HG03108 (cell line): ENCODE measurements around the gene MYO1D.
"Not testable (repeated sequence)": the region's sequence is repeated elsewhere in the genome, so short reads cannot be mapped to it uniquely, and the experiment has no call there.

Experiments used
- ATAC-seq: cut with Tn5 transposase; IDR thresholded peaks from one replicate; pipeline ENCODE4 v1.9.1; 2021; ENCODE audit warnings: moderate library complexity; ENCODE audit not compliant: unreplicated experiment

Gene MYO1D

DNA sequence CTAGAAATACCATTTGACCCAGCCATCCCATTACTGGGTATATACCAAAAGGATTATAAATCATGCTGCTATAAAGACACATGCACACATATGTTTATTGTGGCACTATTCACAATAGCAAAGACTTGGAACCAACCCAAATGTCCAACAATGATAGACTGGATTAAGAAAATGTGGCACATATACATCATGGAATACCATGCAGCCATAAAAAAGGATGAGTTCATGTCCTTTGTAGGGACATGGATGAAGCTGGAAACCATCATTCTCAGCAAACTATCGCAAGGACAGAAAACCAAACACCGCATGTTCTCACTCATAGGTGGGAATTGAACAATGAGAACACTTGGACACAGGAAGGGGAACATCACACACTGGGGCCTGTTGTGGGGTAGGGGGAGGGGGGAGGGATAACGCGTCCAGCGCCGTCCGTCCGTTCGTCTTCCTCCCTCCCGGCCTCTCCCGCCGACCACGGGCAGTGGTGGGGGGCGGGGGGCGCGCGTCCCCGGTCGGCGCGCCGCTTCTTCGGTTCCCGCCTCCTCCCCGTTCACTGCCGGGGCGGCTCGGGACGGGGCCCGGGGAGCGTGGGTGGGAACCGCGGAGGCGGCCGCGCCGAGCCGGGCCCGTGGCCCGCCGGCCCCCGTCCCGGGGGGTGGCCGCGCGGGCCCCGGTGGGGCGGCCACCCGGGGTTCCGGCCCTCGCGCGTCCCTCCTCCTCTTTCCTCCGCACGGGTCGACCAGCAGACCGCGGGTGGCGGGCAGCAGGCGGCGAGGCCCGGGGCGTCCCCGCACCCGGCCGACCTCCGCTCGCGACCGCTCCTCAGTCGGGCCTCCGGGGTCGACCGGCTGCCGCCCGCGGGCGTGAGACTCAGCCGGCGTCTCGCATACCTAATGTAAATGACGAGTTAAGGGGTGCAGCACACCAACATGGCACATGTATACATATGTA, 54.7 kb downstream of the MYO1D start:
- ATAC-seq: not testable (repeated sequence)

- ATAC-seq: no peak
These were observed 56.5 kb downstream of the MYO1D start for GRCh38 chr17:32820440-32820839.

DNA sequence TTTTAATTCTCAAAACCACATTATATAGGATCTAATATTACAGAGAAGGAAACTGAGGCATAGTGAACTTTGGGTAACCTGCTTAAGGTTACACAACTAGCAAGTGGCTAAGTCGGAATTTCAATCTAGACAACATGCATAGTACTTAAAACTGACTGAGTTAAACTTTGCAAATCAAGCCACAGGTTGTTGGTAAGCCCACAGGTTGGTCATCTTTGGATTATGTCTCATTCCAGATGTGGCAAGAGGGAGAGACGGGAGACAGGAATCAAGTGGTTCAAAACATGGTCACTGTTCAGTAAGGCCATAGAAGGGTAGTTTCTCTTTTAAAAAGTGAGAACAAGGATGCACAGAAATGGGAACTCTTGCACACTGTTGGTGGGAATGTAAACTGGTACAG, 57.1 kb downstream of the MYO1D start:
- no peak for ATAC-seq

- ATAC-seq: no peak
These were observed 57.9 kb downstream of the MYO1D start for GRCh38 chr17:32819035-32819434.

DNA sequence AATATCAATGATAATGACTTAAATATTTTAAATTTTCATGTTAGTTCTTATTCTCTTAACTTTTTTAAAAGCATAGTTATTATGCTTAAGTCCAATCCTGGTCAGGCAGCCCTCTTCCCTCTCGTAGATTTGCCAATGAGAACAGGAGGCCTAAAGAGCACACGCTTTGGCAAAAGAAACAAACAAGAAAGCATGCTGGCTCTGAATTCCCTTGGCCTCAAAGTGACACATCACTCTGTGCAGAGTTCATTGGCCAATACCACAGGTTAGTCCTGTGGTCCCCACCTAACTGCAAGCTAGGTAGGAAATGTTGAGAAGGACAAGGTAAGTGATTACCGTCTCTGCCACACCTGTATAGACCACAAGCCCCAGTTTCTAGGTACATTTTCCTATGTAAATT, 61.5 kb downstream of the MYO1D start:
- no peak for ATAC-seq

- ATAC-seq: no peak
These were observed 62.1 kb downstream of the MYO1D start for GRCh38 chr17:32814836-32815235.

DNA sequence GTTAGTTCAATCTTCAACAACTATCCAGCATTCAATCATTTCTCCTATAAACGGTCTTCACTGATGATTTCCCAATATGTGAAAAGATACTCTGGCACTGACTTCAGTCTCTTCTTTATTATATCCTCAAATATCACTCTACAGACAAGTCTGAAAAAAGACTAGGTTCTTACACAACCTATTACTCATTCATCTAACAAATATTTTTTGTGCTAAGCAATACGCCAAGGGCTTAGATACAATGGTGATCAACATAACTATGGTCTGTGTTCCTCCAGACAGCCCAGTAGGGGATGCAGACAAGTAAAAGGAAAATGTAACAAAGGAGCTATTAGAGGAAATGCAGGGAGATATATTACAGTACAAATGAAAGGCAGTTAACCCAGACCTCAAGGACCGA, 63.9 kb downstream of the MYO1D start:
- ATAC-seq: no peak

DNA sequence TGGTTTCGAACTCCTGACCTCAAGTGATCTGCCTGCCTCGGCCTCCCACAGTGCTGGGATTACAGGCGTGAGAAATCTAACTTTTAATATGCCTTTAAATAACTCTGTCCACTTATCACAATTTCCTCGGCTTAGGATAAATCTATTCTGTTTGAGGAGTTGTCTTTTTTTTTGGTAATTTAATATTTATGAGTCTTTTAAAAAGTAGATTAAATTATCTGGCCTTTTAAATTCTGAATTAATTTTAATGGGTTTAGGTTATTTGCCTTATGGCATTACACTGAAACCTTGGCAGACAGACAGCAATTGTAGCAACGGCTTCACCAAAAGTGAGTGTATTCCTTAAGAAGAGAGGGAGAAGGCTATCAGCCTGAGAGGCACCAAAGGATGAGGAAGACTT, 66.2 kb downstream of the MYO1D start:
- no peak for ATAC-seq

- no peak for ATAC-seq
These were observed 69.3 kb downstream of the MYO1D start for GRCh38 chr17:32807577-32807976.

- no peak for ATAC-seq
These were observed 70.3 kb downstream of the MYO1D start for GRCh38 chr17:32806646-32807045.

DNA sequence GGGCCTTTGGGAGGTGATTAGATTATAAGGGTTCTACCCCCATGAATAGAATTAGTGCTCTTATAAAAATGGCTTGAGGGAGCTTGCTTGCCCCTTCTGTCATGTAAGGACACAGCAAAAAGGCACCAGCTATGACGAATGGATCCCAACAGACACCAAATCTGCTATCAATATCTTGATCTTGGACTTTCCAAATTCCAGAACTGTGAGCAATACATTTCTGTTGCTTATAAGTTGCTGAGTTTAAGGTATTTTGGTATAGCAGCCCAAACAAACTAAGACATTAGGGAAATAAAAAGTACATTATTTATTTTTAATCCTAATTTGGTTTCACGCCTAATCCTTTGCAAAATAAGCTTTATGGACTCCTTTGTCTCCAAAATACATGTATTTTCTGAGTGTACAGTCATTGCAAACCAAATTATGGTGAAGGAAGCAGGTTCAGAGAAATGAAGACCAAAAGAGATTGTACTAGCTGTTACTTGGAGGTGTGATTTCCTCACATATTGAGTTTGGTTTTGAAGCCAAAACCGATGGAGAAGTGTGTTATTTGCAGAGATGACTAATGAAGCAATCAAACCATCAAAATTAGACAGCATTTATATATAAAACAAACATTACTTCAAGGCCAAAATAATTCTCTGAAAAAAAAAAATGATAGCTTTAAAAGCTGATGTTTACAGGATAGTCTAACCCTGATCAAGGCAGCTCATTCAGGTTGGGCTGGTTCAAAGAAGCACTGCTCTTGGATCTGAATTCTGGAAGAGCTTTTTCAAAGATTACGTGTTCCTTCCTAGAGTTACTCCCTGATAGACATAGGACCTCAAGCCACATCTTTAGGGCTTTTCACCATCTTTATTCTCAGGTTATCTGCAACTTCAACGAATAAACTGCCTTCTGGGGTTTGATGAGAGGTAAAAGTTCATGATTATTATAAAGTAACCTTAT, 71.6 kb downstream of the MYO1D start:
- ATAC-seq: no peak

DNA sequence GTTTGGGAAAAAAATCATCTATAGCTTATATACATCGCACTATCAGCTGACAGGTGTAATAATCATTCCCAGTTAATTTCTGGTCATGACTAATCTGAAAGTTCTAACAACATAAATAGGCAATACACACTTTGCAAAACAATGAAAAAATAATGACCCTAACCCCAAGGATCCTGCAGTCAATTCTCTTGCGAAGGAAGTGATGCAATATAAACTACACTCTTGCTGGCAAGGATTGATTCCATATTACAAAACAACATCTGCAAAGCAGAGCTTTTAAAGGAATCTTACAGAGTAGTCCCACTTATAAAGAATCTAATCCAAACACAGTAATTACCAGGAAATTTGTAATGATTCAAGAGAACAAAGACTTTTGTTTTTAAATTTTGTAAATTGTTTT, 73.4 kb downstream of the MYO1D start:
- no peak for ATAC-seq

- no peak for ATAC-seq
These were observed 74.6 kb downstream of the MYO1D start for GRCh38 chr17:32802306-32802705.

GRCh38 chr17:32801641-32802040, 75.3 kb downstream of the MYO1D start:
- no peak for ATAC-seq

DNA sequence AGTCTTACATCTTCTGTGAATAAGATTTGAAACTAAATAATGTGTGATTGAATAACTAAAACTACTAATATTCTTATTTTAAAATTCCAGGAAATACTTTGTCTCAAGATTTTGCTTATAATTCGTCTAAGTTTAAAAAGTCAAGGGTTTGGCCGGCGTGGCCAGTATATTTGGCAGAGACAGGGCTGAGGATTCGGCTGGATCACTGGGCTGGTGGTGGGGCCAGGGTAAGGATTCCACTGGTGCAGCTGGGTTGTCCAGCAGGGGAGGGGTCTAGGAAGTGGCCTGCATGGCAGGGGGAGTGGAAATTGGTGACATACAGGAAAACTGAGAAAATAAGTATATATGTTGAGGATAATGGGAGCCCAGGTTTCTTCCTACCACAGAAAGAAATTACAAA, 75.7 kb downstream of the MYO1D start:
- ATAC-seq: no peak

DNA sequence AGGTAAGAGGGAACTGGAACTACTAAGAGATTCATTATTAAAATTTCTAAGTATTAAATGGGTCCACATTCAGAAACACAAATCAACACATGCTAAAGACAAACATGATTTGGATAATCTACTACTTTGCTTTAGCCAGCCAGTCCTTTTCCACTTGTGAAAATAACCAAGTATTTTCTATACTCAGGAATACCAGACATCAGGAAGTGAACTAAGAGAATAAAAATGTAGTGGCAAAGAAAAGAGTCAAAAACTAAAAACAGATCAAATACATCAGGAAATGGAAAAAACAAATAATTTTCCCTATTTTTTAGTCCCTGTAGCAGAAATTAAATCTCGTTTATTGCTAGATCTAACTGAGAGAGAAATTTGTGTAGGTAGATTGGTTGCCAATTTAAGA, 78.0 kb downstream of the MYO1D start:
- no peak for ATAC-seq

DNA sequence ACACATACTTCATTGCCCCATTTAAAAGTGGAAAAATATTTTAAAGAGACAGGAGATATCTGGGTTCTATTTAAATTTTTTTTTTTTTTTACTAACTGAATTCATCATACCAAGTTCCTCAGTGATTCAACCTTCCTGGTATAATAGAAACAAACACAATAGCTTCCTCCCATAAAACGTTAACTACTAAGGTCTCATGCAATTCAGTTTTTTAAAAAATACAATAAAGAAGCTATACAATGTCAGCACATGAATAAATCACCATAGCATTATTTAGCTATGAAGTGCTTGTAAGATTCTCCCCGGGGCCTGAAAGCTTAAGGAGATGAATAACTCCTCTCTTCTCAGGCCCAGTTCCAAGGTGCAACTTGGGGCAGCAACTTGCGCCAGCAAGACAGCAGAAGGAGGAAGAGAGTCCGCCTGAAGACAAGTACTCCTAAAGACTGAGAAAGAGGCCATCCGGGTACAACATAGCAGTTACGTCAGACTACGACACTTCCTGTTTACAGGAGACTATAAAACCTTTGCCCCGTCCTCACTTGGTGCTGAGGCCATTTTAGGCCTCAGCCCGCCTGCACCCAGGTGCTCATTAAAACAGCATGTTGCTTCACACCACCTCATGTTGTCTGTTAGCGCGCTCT, 81.5 kb downstream of the MYO1D start:
- ATAC-seq: no peak

- no peak for ATAC-seq
These were observed 82.2 kb downstream of the MYO1D start for GRCh38 chr17:32794533-32795246.

DNA sequence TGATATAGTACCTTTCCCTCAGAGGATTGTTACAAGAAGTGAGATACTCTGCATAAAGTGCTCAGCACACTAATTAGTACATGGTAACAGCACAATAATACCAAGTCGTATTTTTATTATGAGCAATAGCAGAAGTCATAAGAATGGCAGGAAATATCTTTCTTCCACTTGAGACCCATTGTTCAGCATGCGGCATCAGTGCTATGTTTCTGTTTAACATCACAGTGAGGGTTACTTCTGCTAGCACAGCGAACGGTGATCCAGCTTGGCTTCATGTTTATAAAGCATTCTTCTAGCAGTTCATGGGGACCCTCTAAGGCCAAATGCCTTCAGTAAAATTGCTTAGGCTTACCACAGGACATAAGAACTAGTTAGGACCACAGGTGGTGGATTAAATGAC, 83.1 kb downstream of the MYO1D start:
- ATAC-seq: no peak

GRCh38 chr17:32792207-32792606, 84.7 kb downstream of the MYO1D start:
- no peak for ATAC-seq

DNA sequence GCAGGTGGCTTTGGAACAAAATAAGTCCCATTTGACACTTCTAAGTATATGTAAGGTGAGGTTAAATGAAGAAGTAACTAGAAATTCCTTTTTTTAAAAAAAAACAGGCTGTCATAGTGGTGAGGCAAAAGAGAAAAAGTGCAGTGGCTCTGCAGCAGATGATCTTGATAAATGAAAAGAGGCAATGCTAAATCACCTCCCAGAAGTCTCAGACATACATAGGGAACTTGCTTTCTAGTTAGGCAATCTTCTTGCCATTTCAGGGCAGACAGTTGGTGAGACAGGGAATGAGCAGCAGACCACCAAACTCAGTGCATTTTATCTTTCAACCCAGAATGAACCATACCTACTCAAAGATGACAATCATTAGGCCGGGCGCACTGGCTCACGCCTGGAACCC, 90.8 kb downstream of the MYO1D start:
- ATAC-seq: no peak
